ENCODE measurements around the gene VPS37D.

GRCh38 chr7:73716318-73716890, 48.8 kb downstream of the VPS37D start:
- TF ChIP-seq CTCF (conservative IDR thresholded peaks at IDR 0.05; ENCODE audit: low read depth in 2 of 2) (no peak), POLR2AphosphoS5 (IDR thresholded peaks at IDR 0.05; ENCODE audit: low read depth) (no peak), STAT1 (IDR thresholded peaks at IDR 0.05; ENCODE audit: unreplicated experiment) (no peak), JUNB (IDR thresholded peaks at IDR 0.05; ENCODE audit: unreplicated experiment) (no peak)

All from GM23338 (cell line).